Sigmoid colon (tissue), 4 donors: Measurements from ENCODE around the gene OCIAD2.

ENCODE experiments used
- CTCF ChIP-seq, 4 experiments: fragments of 450-650 bp in 3 of 4; fragments of 200-600 bp in 1 of 4; IDR thresholded peaks; one replicate each; pipeline ENCODE4 v1.5.1; 2016 to 2019; ENCODE audit warnings: antibody characterized with exemption in 4 of 4, mild to moderate bottlenecking in 3 of 4, moderate library complexity in 2 of 4
- EP300 ChIP-seq, 4 donors: sonication (generic); formaldehyde crosslinking; IDR thresholded peaks; one replicate each; pipeline ENCODE4 v1.6.1; 2017; ENCODE audit warnings: antibody characterized with exemption in 4 of 4
- POLR2A ChIP-seq, 2 donors: fragments of 450-650 bp; IDR thresholded peaks; one replicate each; pipeline ENCODE4 v1.6.1; 2016; ENCODE audit warnings: antibody characterized with exemption in 2 of 2, mild to moderate bottlenecking in 2 of 2, moderate library complexity in 2 of 2

GRCh38 chr4:48862038-48862437 is 44.5 kb downstream of the OCIAD2 start:
- TF ChIP-seq CTCF (IDR thresholded peaks at IDR 0.05) = no peak
- no peak for TF ChIP-seq POLR2A (IDR thresholded peaks at IDR 0.05)
- no peak for TF ChIP-seq EP300 (IDR thresholded peaks at IDR 0.05)
